ENCODE results near the gene SLC38A3. TPM values are rescaled to one million over a fixed set of nuclear protein-coding genes. Genes with fewer than 3 reads are reported as not detected.

Gene SLC38A3
- total RNA-seq, 1 experiment from 2014 or later, result 2.9 TPM

- no peaks in the 10 kb centered on the region for H3K27me3 ChIP-seq
- no peaks in the 10 kb centered on the region for H3K9me3 ChIP-seq (replicated peaks)
- DNase-seq, result peak; percentile 75 to 76
These were observed 27.7 kb upstream of the SLC38A3 start for GRCh38 chr3:50177346-50177745.

GRCh38 chr3:50179710-50180109, 25.4 kb upstream of the SLC38A3 start:
- DNase-seq, result no peak
- Histone ChIP-seq H3K27ac (no peak overlapping the region), H3K4me3 (no peak overlapping the region), H3K36me3 (no peaks in the 10 kb centered on the region), H3K9me3 (replicated peaks) (no peaks in the 10 kb centered on the region), H3K27me3 (no peaks in the 10 kb centered on the region), H3K4me1 (peaks cover 29% of the 10 kb centered on the region)

More at GRCh38 chr3:50177346-50177745, 27.7 kb upstream of the SLC38A3 start:
- Histone ChIP-seq H3K27ac (no peak overlapping the region), H3K4me3 (no peak overlapping the region), H3K4me1 (peaks cover 31% of the 10 kb centered on the region), H3K36me3 (no peaks in the 10 kb centered on the region)

GRCh38 chr3:50181985-50182384, 23.1 kb upstream of the SLC38A3 start:
- Histone ChIP-seq H3K4me1 (peaks cover 27% of the 10 kb centered on the region), H3K9me3 (replicated peaks) (no peaks in the 10 kb centered on the region), H3K27me3 (no peaks in the 10 kb centered on the region), H3K36me3 (no peaks in the 10 kb centered on the region), H3K4me3 (no peak overlapping the region), H3K27ac (no peak overlapping the region)
- no peak for DNase-seq

GRCh38 chr3:50182533-50183099, 22.5 kb upstream of the SLC38A3 start:
- peaks cover 21% of the 10 kb centered on the region for H3K4me1 ChIP-seq
- no peaks in the 10 kb centered on the region for H3K36me3 ChIP-seq
- no peaks in the 10 kb centered on the region for H3K27me3 ChIP-seq
- H3K9me3 ChIP-seq (replicated peaks), result no peaks in the 10 kb centered on the region
- DNase-seq, result no peak
- no peak overlapping the region for H3K27ac ChIP-seq
- no peak overlapping the region for H3K4me3 ChIP-seq

- H3K4me1 ChIP-seq, result peaks cover 18% of the 10 kb centered on the region
- no peaks in the 10 kb centered on the region for H3K36me3 ChIP-seq
- no peak overlapping the region for H3K27ac ChIP-seq
- H3K9me3 ChIP-seq (replicated peaks), result no peaks in the 10 kb centered on the region
- no peaks in the 10 kb centered on the region for H3K27me3 ChIP-seq
- H3K4me3 ChIP-seq, result no peak overlapping the region
- DNase-seq, result no peak
These were observed 21.3 kb upstream of the SLC38A3 start for GRCh38 chr3:50183755-50184154.

GRCh38 chr3:50184242-50184978, 20.7 kb upstream of the SLC38A3 start:
- no peaks in the 10 kb centered on the region for H3K9me3 ChIP-seq (replicated peaks)
- no peaks in the 10 kb centered on the region for H3K27me3 ChIP-seq
- H3K4me3 ChIP-seq, result no peak overlapping the region
- no peak overlapping the region for H3K27ac ChIP-seq
- peaks cover 18% of the 10 kb centered on the region for H3K4me1 ChIP-seq
- no peak for DNase-seq
- no peaks in the 10 kb centered on the region for H3K36me3 ChIP-seq

GRCh38 chr3:50185230-50185629, 19.8 kb upstream of the SLC38A3 start:
- Histone ChIP-seq H3K4me3 (no peak overlapping the region), H3K27ac (no peak overlapping the region)
- no peak for DNase-seq

GRCh38 chr3:50186096-50186495, 19.0 kb upstream of the SLC38A3 start:
- H3K36me3 ChIP-seq, result no peaks in the 10 kb centered on the region
- no peak for DNase-seq
- H3K4me1 ChIP-seq, result peaks cover 10% of the 10 kb centered on the region
- no peaks in the 10 kb centered on the region for H3K9me3 ChIP-seq (replicated peaks)
- no peak overlapping the region for H3K4me3 ChIP-seq
- no peak overlapping the region for H3K27ac ChIP-seq
- no peaks in the 10 kb centered on the region for H3K27me3 ChIP-seq

More at GRCh38 chr3:50185230-50185629, 19.8 kb upstream of the SLC38A3 start:
- no peaks in the 10 kb centered on the region for H3K9me3 ChIP-seq (replicated peaks)
- no peaks in the 10 kb centered on the region for H3K36me3 ChIP-seq
- H3K4me1 ChIP-seq, result peaks cover 11% of the 10 kb centered on the region
- no peaks in the 10 kb centered on the region for H3K27me3 ChIP-seq

- Histone ChIP-seq H3K4me1 (no peaks in the 10 kb centered on the region), H3K27ac (no peak overlapping the region), H3K27me3 (no peaks in the 10 kb centered on the region), H3K36me3 (no peaks in the 10 kb centered on the region), H3K9me3 (replicated peaks) (no peaks in the 10 kb centered on the region), H3K4me3 (no peak overlapping the region)
- DNase-seq, result no peak
These were observed 17.3 kb upstream of the SLC38A3 start for GRCh38 chr3:50187750-50188149.

- Histone ChIP-seq H3K4me3 (no peak overlapping the region), H3K27ac (no peak overlapping the region), H3K9me3 (replicated peaks) (no peaks in the 10 kb centered on the region), H3K36me3 (no peaks in the 10 kb centered on the region), H3K27me3 (no peaks in the 10 kb centered on the region), H3K4me1 (no peaks in the 10 kb centered on the region)
- peak; percentile 73 to 85 for DNase-seq
These were observed 15.8 kb upstream of the SLC38A3 start for GRCh38 chr3:50189274-50189673.

GRCh38 chr3:50189989-50190388, 15.1 kb upstream of the SLC38A3 start:
- no peaks in the 10 kb centered on the region for H3K9me3 ChIP-seq (replicated peaks)
- no peaks in the 10 kb centered on the region for H3K27me3 ChIP-seq
- no peaks in the 10 kb centered on the region for H3K36me3 ChIP-seq
- H3K27ac ChIP-seq, result no peak overlapping the region
- no peak overlapping the region for H3K4me3 ChIP-seq
- DNase-seq, result no peak
- H3K4me1 ChIP-seq, result peaks cover 4% of the 10 kb centered on the region; the same call in 1 of the 2 replicates

- no peak for DNase-seq
- Histone ChIP-seq H3K36me3 (no peaks in the 10 kb centered on the region), H3K27me3 (no peaks in the 10 kb centered on the region), H3K9me3 (replicated peaks) (no peaks in the 10 kb centered on the region), H3K4me1 (peaks cover 4% of the 10 kb centered on the region; the same call in 1 of the 2 replicates), H3K4me3 (no peak within 1 kb of the TSS), H3K27ac (no peak within 1 kb of the TSS)
These were observed 14.0 kb upstream of the SLC38A3 start, which contains the start of gene GNAT1 for GRCh38 chr3:50190936-50191660. TSS of gene GNAT1 (plus strand) at chr3:50191610. CDS start at chr3:50191726, 116 bp downstream.

GRCh38 chr3:50192124-50192523, 12.9 kb upstream of the SLC38A3 start:
- Histone ChIP-seq H3K27ac (no peak overlapping the region), H3K9me3 (replicated peaks) (no peaks in the 10 kb centered on the region), H3K27me3 (no peaks in the 10 kb centered on the region), H3K36me3 (no peaks in the 10 kb centered on the region), H3K4me1 (peaks cover 4% of the 10 kb centered on the region; the same call in 1 of the 2 replicates), H3K4me3 (no peak overlapping the region)
- no peak for DNase-seq

- Histone ChIP-seq H3K36me3 (no peaks in the 10 kb centered on the region), H3K4me1 (peaks cover 4% of the 10 kb centered on the region; the same call in 1 of the 2 replicates), H3K4me3 (no peak overlapping the region), H3K27me3 (no peaks in the 10 kb centered on the region), H3K27ac (no peak overlapping the region), H3K9me3 (replicated peaks) (no peaks in the 10 kb centered on the region)
- peak; percentile 58 to 78 for DNase-seq
These were observed 12.4 kb upstream of the SLC38A3 start for GRCh38 chr3:50192689-50193141.

- H3K4me3 ChIP-seq, result no peak overlapping the region
- H3K36me3 ChIP-seq, result no peaks in the 10 kb centered on the region
- no peak overlapping the region for H3K27ac ChIP-seq
- no peaks in the 10 kb centered on the region for H3K9me3 ChIP-seq (replicated peaks)
- H3K27me3 ChIP-seq, result no peaks in the 10 kb centered on the region
- DNase-seq, result no peak
- H3K4me1 ChIP-seq, result peaks cover 4% of the 10 kb centered on the region; the same call in 1 of the 2 replicates
These were observed 11.8 kb upstream of the SLC38A3 start for GRCh38 chr3:50193286-50193685.

All from SJCRH30 (cell line).